ENCODE data around the gene TUBA1C. TPM values are rescaled to one million over a fixed set of nuclear protein-coding genes. Genes with fewer than 3 reads are reported as not detected.

The TUBA1C gene
- total and polyA plus RNA-seq, 9 of the 15 experiments (the other 6 are each of a cell fraction or from before 2014, with no cell fraction given), result 755 to 3,012 (median 914) TPM

DNA sequence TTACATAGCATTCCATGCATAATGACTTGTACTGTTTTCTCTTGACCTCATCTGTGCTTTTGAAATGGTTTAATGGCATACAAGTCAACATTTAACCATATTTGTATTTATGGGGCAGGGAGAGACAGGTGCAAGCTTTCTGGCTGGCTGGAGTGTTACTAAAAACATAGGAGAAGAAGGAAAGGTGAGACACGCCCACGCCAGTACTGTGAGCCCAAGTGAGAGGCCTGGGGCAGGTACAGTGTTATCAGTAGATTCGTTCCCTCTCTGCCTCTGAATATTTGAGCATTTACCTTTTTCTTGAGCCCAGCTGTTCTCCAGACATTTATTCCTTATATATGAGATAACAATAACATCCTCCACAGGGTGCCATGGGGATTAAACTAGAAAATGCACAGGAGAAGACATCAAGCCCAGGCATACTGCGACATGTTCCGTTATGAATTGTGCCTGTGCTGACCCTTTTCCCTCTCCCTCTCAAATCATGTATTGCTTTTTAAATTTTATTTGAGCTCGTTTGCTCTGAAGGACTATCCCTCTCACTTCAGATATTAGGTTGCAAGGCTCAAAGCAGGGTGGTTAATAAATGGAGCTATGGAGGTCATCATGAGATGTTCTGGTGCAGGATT is 34.6 kb upstream of the TUBA1C start:
- no peak overlapping the region for H3K4me2 ChIP-seq (ENCODE audit: insufficient read depth, low read length)
- ChIA-PET CTCF (ENCODE audit: low intra/inter-chr PET ratio) (no interaction called here), POLR2A (interaction anchor here (0.6 to 4.2 kb wide), 4 partner anchors 8 to 136 kb away, joined by 3 to 46 read pairs (median 26); partner anchors contain the start of genes TUBA1B and TUBA1C)
- ATAC-seq, result no peak
- no peak overlapping the region for H3K4me3 ChIP-seq
- DNase-seq (ENCODE audit: extremely low read depth in 1 of 4, low spot score in 3 of 4), result no peak
- in situ Hi-C loops (cut with MboI), result loop anchor here (5.0 kb wide), 2 partner anchors 88 to 168 kb away; partner anchors contain the start of gene KMT2D
- H2AFZ ChIP-seq (ENCODE audit: low read depth, low read length), result no peak overlapping the region
- TF ChIP-seq, protein P1, sequence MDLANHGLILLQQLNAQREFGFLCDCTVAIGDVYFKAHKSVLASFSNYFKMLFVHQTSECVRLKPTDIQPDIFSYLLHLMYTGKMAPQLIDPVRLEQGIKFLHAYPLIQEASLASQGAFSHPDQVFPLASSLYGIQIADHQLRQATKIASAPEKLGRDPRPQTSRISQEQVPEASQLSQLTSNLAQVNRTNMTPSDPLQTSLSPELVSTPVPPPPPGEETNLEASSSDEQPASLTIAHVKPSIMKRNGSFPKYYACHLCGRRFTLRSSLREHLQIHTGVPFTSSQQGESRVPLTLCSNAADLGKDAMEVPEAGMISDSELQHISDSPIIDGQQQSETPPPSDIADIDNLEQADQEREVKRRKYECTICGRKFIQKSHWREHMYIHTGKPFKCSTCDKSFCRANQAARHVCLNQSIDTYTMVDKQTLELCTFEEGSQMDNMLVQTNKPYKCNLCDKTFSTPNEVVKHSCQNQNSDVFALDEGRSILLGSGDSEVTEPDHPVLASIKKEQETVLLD (IDR thresholded peaks at IDR 0.05), result no peak
- TF ChIP-seq CREBBP (IDR thresholded peaks at IDR 0.05; ENCODE audit: low read depth, low read length) (no peak), ZNF766 (CRISPR knock-in tag; conservative IDR thresholded peaks at IDR 0.05) (no peak), ZNF696 (CRISPR knock-in tag; conservative IDR thresholded peaks at IDR 0.05) (no peak), ATF7 (IDR thresholded peaks at IDR 0.05) (no peak), ZSCAN32 (CRISPR knock-in tag; IDR thresholded peaks at IDR 0.05) (no peak), SMARCC2 (IDR thresholded peaks at IDR 0.05; ENCODE audit: low read depth) (no peak), TCF7 (IDR thresholded peaks at IDR 0.05; ENCODE audit: borderline replicate concordance) (no peak), CREM (IDR thresholded peaks at IDR 0.05; ENCODE audit: low read depth) (no peak)
- TF ChIP-seq, protein P2, sequence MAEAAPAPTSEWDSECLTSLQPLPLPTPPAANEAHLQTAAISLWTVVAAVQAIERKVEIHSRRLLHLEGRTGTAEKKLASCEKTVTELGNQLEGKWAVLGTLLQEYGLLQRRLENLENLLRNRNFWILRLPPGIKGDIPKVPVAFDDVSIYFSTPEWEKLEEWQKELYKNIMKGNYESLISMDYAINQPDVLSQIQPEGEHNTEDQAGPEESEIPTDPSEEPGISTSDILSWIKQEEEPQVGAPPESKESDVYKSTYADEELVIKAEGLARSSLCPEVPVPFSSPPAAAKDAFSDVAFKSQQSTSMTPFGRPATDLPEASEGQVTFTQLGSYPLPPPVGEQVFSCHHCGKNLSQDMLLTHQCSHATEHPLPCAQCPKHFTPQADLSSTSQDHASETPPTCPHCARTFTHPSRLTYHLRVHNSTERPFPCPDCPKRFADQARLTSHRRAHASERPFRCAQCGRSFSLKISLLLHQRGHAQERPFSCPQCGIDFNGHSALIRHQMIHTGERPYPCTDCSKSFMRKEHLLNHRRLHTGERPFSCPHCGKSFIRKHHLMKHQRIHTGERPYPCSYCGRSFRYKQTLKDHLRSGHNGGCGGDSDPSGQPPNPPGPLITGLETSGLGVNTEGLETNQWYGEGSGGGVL (CRISPR knock-in tag; IDR thresholded peaks at IDR 0.05), result no peak
- TF ChIP-seq, protein P3, sequence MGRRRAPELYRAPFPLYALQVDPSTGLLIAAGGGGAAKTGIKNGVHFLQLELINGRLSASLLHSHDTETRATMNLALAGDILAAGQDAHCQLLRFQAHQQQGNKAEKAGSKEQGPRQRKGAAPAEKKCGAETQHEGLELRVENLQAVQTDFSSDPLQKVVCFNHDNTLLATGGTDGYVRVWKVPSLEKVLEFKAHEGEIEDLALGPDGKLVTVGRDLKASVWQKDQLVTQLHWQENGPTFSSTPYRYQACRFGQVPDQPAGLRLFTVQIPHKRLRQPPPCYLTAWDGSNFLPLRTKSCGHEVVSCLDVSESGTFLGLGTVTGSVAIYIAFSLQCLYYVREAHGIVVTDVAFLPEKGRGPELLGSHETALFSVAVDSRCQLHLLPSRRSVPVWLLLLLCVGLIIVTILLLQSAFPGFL (CRISPR knock-in tag; IDR thresholded peaks at IDR 0.05), result no peak
- FAIRE-seq, result no peak
- no peaks in the 10 kb centered on the region for H3K27me3 ChIP-seq (ENCODE audit: control insufficient read depth in 2 of 2, insufficient read depth in 2 of 2, low read length in 2 of 2)
- no peaks in the 10 kb centered on the region for H3K9me3 ChIP-seq (replicated peaks; ENCODE audit: control insufficient read depth, insufficient read depth, low read depth, low read length)
- BruUV-seq (replicated peaks), result no TSS peak
- peaks cover 26 to 37% of the 10 kb centered on the region in 2 experiments for H3K4me1 ChIP-seq (replicated peaks in 1 of 2; ENCODE audit: control insufficient read depth in 2 of 2, insufficient read depth in 2 of 2, low read length in 2 of 2)
- H3K9me1 ChIP-seq (ENCODE audit: control insufficient read depth, insufficient read depth, low read length), result no peaks in the 10 kb centered on the region
- 73% methylated on average over 6 of the region's 6 CpGs for WGBS (ENCODE audit: insufficient coverage, low coverage, missing lambda C conversion rate)
- no peak overlapping the region for H3K27ac ChIP-seq (ENCODE audit: extremely low read depth, low read depth, low read length)
- H3K36me3 ChIP-seq (ENCODE audit: control insufficient read depth, insufficient read depth, low read length), result no peaks in the 10 kb centered on the region
- no peaks in the 10 kb centered on the region; the same call in 1 of the 3 replicates for H3K79me2 ChIP-seq (ENCODE audit: control insufficient read depth, insufficient read depth, low read length)
- H4K20me1 ChIP-seq (replicated peaks; ENCODE audit: control insufficient read depth, insufficient read depth, low read length), result 0 out of 2 replicates have a peak, but pooled peaks cover 2% of the 10 kb centered on the region
- intact Hi-C loops (cut with micrococcal nuclease), result loop anchor here (10.0 kb wide), 1 partner anchor 235 kb away; the partner anchor contains the start of gene DDN
- no peak overlapping the region for H3K9ac ChIP-seq (ENCODE audit: insufficient read depth in 1 of 2, low read depth in 2 of 2, low read length in 2 of 2)

Measured in K562 (cell line).